HG03095 (cell line): ENCODE data around the gene CASZ1.

ENCODE experiments used
- ATAC-seq: cut with Tn5 transposase; IDR thresholded peaks from one replicate; pipeline ENCODE4 v1.9.1; 2021; ENCODE audit warnings: moderate library complexity; ENCODE audit not compliant: unreplicated experiment

Gene CASZ1

GRCh38 chr1:10643607-10644306, 152.7 kb downstream of the CASZ1 start:
- no peak for ATAC-seq

- no peak for ATAC-seq
These were observed 153.9 kb downstream of the CASZ1 start for GRCh38 chr1:10642403-10643080.

DNA sequence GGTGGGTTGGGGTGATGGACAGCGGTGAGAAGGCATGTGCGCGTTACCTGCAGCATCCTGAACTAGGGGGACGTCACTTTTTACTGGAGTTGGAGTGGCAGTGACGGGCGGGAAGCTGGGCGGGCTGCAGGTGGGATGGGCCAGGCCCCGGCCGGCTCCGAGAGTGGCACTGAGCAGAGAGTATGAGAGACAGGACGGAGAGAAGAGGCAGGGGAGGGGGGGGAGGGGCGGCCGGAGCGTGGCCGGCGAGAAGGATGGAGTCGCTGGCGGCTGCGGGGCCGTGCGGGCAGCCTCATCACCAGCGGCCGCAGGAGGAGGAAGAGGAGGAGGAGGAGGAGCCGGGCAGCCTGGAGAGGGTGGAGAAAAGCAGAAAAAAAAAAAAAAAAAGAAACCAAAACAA, 154.5 kb downstream of the CASZ1 start:
- no peak for ATAC-seq

- no peak for ATAC-seq
These were observed 155.4 kb downstream of the CASZ1 start for GRCh38 chr1:10640843-10641553.

DNA sequence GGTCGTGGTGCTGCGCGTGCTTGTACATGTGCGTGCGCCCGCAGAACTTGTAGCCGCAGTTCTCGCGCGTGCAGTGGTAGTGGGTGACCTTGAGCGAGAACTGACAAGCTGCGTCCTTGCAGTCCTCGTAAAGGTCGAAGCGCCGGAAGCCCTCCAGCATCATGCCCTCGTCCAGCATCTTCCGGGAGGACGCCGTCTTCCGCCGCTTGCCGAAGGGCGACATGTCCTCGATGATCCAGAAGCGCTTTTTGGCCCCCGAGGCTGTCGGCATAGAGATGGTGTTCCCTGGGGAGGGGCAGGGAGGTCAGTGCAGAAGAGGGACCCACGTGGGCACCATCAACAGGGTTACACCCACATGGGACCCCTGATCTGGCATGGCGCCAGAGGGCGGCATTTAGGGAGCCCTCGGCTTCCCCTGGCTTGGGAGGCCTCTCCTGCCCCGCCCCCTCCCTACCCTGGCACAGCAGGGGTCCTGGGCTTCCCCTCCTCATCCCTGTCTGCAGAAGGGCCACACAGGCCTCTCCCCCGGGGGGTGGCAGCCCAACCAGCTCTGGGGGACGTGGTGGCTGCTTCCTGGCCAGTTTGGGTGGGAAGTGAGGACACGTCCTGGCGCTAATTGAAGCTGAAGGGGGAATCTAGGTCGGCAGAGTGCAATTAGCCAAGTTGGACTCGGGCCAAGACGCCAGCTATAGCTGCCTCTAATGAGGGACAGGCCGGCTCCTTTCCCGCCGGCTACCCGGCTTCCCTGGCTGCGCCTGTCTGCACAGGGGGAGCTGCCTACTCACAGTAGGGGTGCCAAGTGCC, 156.5 kb downstream of the CASZ1 start:
- no peak for ATAC-seq

DNA sequence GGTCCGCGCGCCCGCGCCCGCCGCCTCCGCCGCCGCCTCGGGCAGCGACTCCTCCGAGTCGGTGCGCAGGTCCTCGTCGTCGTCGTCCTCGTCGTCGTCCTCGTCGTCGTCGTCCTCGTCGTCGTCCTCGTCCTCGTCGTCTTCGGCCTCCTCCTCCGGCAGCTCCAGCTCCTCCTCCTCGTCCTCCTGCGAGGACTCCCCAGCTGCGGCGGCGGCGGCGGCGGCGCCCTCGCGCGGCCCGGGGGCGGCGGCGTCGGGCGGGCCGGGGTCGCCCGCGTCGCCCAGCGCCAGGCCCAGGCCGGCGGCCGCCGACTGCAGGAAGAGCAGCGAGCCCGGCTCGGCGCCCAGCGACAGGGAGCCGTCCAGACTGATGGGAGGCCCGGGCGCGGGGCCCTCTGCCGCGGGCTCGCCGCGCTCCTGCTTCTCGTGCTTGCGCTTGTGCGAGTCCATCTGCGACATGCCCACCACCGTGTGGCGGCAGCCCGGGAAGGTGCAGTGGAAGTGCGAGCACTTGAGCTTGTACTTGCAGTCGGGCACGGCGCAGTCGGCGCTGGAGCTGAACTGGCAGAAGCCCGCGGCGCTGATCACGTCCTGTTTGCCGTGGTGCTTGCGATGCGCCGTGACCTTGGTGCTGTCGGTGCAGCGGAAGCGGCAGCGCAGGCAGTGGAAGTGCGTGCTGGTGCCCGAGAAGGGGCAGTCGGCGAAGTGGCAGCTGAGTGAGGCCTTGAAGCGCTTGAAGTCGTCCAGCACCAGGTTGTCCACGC, 157.3 kb downstream of the CASZ1 start:
- ATAC-seq: no peak

DNA sequence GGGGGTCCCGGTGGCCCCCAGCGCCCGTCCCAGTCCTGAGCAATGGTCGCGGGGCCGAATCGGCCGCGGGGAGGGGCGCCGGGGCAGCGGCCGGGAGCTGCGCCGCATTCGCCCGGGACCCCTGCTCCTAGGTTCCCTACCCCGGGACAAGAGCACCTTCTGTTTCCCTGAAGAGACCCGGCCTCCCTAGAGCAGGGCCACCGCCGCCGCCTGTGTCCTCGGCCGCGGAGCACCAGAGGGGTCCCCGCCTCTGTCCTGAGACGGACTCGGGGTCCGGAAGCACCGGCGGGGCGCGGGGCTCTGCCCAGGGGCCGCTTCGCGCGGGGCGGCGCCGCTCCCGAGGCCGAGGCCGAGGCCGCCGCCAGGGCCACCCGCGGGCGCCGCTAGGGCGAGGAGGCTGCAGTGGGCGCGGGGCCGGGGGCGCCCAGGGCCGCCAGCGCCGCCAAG, 157.9 kb downstream of the CASZ1 start:
- ATAC-seq: no peak

DNA sequence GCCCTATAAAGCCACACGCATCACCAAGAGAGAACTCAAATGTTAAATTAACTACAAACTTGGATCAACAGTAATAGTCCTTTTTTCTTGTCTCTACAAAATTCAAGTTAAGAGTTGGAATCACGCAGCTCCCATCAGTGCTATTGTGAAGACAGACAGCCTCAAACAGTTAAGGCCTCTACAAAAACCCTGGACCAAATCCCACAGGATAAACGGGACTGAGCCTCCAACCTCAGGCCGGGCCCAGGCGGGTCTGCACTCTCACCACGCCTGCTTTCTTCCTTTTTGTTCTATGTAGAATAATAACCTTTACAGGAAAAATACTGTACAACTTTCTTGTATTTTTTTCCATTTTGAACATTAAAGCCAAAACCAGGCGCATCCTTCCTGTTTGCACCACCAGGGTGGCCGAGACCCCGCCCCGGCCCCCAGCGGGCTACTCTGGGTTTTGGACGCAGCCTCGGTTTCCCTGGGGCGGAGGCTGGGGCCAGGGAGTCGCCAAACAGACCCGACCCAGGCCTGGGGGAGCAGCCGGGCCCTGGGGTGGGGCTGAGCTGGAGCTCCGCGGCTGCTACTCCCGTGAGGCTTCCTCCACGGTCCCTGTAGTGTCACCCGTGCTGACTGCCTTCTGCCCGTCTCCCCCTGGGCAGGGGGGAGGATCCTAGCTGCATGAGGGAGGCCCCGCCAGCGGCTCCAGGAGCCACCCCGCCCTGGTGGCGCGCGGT, 158.4 kb downstream of the CASZ1 start:
- no peak for ATAC-seq

DNA sequence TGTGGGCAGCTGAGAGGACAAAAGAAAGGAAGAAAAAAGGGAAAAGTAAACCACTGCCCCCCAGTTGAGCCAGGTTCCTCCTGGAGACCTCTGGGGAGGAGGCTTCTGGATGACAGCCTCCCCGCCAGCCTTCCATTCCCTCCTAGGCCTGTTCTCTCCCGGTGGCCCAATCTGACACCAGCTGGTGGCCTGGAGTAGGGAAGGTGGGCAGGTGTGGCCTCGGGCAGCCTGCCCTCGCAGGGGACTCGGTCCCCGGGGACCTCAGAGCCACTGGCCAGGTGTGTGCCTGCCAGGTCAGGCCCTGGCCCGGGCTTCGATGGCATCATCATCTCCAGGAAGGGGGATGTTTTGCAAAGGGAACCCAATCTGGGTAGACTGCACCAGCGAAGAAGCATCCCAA, 159.0 kb downstream of the CASZ1 start:
- no peak for ATAC-seq

DNA sequence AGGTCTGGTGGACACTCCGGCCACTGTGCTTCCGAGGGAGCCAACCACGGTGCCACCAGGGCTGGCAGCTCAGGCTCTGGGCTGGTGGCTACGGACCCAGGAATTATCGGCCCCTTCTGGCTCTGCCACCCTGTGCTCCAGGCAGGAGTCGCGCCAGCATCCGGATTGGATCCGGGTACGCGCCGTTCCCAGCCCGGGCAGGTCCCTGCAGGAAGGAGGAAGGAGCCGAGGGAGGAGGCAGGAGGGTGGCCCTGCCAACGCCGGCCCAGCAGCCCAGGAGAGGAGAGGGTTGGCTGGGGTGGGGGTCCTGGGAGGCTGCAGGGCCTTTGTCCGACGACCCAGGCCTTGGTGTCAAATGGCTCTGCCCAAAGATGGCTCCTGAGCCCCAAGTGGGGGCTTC, 160.5 kb downstream of the CASZ1 start:
- ATAC-seq: no peak

- ATAC-seq: no peak
These were observed 161.2 kb downstream of the CASZ1 start for GRCh38 chr1:10635085-10635896.

- no peak for ATAC-seq
These were observed 161.9 kb downstream of the CASZ1 start for GRCh38 chr1:10634428-10635084.

- ATAC-seq: no peak
These were observed 162.4 kb downstream of the CASZ1 start for GRCh38 chr1:10634075-10634427.

GRCh38 chr1:10633416-10633815, 163.0 kb downstream of the CASZ1 start:
- ATAC-seq: no peak

- ATAC-seq: no peak
These were observed 163.8 kb downstream of the CASZ1 start for GRCh38 chr1:10632691-10633090.

- no peak for ATAC-seq
These were observed 164.4 kb downstream of the CASZ1 start for GRCh38 chr1:10631811-10632593.

GRCh38 chr1:10631121-10631810, 165.2 kb downstream of the CASZ1 start:
- ATAC-seq: no peak
